RWPE1 (cell line): Measurements from ENCODE around the gene LIN7C.

Source experiments
- CTCF ChIA-PET: fragments of 350-600 bp; sonication (Branson Sonifier 250); formaldehyde crosslinking; extraction: SDS; loops from one replicate; lab custom pipeline; 2021; lab: Yijun Ruan, JAX
- POLR2A ChIA-PET: fragments of 400-600 bp; formaldehyde crosslinking; extraction: SDS; loops from one replicate; lab custom pipeline; 2020; ENCODE audit warnings: antibody characterized with exemption; ENCODE audit not compliant: low non-redundant PET; lab: Yijun Ruan, JAX
- DNase-seq: peaks from one replicate; pipeline ENCODE4 v3.0.0; 2012; ENCODE audit warnings: low spot score
- H3K27ac ChIP-seq: fragments of 450-650 bp; 2 replicates; pipeline ENCODE4 v1.5.1; 2017
- TF ChIP-seq, protein P1 (sequence below): fragments of 450-650 bp; conservative IDR thresholded peaks from 2 replicates; pipeline ENCODE4 v1.5.1; 2017; ENCODE audit warnings: low read depth, mild to moderate bottlenecking

LIN7C gene, protein sequence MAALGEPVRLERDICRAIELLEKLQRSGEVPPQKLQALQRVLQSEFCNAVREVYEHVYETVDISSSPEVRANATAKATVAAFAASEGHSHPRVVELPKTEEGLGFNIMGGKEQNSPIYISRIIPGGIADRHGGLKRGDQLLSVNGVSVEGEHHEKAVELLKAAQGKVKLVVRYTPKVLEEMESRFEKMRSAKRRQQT

DNA sequence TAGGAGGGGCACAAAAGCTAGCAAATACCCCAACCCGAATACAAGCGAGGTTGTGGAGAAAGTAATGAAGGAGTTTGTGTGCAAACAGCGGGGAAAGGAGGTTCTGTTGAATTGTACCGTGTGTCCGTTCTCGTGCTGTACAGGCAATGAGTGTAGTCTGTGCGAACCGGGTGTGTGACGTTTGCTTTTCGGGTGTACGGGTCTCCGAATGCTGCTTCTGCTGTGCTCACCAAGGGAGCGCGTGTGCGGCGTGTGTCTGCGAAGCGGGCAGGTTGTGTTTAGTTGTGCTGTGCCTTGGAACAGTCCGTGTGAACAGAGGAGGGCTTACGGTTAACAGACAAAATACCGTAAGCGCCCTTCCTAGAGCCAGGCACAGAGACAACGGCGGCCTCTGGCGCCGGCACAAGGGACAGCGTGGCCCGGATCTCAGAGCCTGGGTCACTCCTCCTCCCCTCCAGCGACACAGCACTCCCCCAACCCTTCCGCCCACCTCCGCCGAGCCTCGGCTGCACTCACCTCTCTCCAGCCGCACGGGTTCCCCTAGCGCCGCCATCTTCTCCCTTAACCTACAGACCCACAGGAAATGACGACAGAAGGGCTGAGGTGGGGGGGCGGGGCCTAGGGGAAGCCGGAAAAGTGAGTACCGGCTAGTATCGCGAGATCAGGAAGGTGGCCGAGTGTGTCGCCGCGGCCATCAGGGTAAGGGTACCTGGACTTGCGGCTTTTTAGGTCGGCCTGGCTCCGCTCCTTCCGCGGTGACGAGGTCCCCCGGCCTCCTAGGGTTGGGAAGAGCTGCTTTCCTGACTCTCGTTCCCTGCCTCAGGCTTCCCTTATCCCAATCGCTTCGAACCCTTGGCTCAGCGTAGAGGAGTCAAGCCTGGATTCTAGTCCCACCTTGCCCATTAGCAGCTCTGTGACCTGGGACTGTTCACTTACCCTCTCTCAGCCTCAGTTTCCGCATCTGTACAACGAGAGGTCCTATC lies at the start of gene LIN7C:
Gene LIN7C (minus strand): TSS at position 570 of the 983 bp plus-strand sequence. CDS start 17 bp downstream, at position 553.
- POLR2A ChIA-PET: no interaction called here
- TF ChIP-seq, protein P1, sequence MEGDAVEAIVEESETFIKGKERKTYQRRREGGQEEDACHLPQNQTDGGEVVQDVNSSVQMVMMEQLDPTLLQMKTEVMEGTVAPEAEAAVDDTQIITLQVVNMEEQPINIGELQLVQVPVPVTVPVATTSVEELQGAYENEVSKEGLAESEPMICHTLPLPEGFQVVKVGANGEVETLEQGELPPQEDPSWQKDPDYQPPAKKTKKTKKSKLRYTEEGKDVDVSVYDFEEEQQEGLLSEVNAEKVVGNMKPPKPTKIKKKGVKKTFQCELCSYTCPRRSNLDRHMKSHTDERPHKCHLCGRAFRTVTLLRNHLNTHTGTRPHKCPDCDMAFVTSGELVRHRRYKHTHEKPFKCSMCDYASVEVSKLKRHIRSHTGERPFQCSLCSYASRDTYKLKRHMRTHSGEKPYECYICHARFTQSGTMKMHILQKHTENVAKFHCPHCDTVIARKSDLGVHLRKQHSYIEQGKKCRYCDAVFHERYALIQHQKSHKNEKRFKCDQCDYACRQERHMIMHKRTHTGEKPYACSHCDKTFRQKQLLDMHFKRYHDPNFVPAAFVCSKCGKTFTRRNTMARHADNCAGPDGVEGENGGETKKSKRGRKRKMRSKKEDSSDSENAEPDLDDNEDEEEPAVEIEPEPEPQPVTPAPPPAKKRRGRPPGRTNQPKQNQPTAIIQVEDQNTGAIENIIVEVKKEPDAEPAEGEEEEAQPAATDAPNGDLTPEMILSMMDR: no peak
- CTCF ChIA-PET: interaction anchor here (0.6 kb wide), 1 partner anchor 192 kb away, joined by 4 read pairs; no protein-coding TSS in a partner anchor
- peak; percentile 97 for DNase-seq
- peak within 1 kb of the TSS; percentile 78 for H3K27ac ChIP-seq

DNA sequence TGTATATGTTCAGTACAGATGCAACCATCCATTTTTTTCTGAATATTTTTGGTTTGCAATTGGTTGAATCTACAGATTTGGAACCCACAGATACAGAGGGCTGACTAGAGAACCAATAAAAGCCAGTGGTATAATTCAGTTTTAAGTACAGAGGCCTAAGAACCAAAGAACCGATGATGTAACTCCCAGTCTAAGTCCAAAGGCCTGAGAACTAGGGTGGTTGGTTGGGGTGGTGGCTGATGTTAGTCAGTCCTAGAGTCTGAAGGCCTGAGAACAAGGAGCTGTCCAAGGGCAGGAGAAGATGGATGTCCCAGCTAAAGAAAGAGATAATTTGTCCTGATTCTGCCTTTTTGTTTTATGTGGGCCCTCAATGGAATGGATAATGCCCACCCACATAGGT lies 48.7 kb upstream of the LIN7C start:
- ChIA-PET CTCF (no interaction called here), POLR2A (no interaction called here)
- H3K27ac ChIP-seq: no peak overlapping the region
- TF ChIP-seq, protein P1: no peak
- no peak for DNase-seq

DNA sequence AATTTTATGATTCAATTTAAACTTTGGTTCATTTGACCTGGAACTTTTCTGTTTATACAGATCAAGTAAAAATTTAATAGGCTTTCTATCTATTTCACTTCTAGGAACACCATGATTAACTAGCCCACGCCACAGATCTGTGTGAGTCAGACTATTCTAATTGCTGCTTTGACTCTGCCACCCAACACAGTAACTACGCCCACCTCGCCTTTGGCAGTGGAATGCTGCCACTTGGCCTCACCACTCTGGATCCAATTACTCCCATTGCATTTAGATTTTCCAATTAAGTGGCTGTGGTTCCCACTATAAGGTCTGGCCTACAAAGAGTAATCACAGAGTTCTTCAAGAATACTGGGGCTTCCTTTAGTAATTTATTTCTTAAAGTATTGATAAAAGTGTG lies 46.6 kb upstream of the LIN7C start:
- POLR2A ChIA-PET: no interaction called here
- TF ChIP-seq, protein P1: no peak
- no peak overlapping the region for H3K27ac ChIP-seq
- CTCF ChIA-PET: no interaction called here
- DNase-seq: peak; percentile 31

DNA sequence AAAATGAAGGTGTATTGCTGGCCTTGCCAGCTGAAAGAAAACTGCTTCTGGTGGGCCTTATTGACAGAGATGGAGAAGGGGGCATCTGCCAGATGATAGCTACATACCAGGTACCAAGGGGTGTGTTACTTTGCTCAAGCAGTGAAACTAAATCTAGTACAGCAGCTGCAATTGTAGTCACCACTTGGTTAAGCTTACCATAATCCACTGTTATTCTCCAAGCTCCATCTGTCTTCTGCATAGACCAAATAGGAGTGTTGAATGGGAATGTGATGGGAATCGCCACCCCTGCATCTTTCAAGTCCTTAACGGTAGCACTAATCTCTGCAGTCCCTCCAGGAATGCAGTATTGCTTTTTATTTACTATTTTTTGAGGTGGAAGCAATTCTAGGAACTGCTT lies 45.8 kb upstream of the LIN7C start:
- POLR2A ChIA-PET: no interaction called here
- CTCF ChIA-PET: no interaction called here

DNA sequence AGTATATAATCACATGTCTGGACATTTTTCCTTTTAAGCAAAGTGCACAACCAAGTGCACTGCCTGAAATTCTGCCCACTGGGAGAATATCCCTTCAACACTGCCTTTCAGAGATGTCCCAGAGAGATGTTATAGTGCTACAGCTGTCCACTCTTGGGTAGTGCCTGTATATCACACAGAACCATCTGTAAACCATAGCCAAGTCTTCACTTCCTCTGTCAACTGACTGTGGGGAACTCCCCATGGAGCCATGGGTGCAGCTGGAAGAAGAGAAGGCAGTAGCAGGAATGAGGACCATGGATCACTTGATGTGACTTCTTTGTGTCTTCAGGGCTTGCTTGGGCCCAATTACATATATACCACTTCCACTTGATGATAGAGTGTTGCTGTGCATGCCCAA lies 44.6 kb upstream of the LIN7C start:
- TF ChIP-seq, protein P1: no peak
- CTCF ChIA-PET: no interaction called here
- no peak overlapping the region for H3K27ac ChIP-seq
- no peak for DNase-seq
- POLR2A ChIA-PET: no interaction called here

More for the DNA sequence above, 45.8 kb upstream of the LIN7C start:
- DNase-seq: no peak
- TF ChIP-seq, protein P1: no peak
- no peak overlapping the region for H3K27ac ChIP-seq

DNA sequence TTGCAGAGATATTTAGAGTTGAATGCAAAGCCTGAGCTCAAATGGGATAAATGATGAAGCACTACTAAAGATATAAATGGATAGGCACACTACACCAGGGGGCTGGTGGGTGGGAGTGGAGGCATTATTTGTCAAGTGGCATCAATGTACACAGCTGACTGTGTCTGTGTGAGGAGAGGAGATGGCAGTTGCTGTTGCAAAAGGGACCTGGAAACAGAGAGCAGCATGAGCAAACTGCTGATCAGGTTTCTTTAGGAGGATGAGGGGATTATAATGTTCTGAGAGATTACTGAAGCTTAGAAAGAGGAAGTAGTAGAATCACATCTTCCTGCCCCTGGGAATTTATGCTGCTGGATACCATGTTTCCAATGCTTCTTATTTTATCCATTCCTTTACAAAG lies 39.4 kb upstream of the LIN7C start:
- TF ChIP-seq, protein P1: no peak
- DNase-seq: no peak
- ChIA-PET POLR2A (no interaction called here), CTCF (no interaction called here)
- no peak overlapping the region for H3K27ac ChIP-seq
